Peyer's patch (tissue), 4 donors: ENCODE results near the gene ALG1L2.

Experiments used
- POLR2A ChIP-seq, 2 donors: fragments of 450-650 bp; IDR thresholded peaks; one replicate each; pipeline ENCODE4 v1.5.1; 2017; ENCODE audit warnings: antibody characterized with exemption in 2 of 2, mild to moderate bottlenecking in 2 of 2, moderate library complexity in 2 of 2
- TF ChIP-seq, protein P1 (sequence below), 6 experiments: fragments of 450-650 bp in 4 of 6; fragments of 200-600 bp in 2 of 6; sonication (generic) in 1 of 6; IDR thresholded peaks; one replicate each; pipeline ENCODE4 v1.5.1; 2017 to 2019; ENCODE audit warnings: antibody characterized with exemption in 6 of 6, mild to moderate bottlenecking in 3 of 6, moderate library complexity in 1 of 6

DNA sequence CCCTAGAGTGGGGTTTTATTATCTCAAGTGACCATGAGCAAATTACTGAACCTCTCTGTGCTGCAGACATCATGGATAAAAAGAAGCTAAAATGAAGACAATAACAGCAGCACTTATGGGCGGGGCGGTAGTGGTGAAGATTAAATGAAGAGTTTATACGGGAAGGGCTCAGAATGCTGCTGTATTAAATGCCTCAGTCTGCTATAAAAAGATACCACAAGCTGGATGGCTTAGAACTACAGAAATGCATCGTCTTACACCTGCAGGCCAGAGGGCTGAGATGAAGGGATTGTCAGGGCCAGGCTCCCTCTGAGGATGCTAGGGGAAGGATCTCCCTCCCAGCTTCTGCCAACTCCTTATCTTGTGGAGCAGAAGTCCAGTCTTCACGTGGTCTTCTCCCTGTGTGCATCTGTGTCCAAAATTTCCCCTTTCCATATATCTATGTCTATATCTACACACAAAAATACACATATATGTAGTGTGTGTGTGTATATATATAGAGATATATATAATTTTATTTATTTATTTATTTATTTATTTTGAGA is 2.9 kb downstream of the ALG1L2 start:
- TF ChIP-seq POLR2A (IDR thresholded peaks at IDR 0.05) = no peak
- TF ChIP-seq, protein P1, sequence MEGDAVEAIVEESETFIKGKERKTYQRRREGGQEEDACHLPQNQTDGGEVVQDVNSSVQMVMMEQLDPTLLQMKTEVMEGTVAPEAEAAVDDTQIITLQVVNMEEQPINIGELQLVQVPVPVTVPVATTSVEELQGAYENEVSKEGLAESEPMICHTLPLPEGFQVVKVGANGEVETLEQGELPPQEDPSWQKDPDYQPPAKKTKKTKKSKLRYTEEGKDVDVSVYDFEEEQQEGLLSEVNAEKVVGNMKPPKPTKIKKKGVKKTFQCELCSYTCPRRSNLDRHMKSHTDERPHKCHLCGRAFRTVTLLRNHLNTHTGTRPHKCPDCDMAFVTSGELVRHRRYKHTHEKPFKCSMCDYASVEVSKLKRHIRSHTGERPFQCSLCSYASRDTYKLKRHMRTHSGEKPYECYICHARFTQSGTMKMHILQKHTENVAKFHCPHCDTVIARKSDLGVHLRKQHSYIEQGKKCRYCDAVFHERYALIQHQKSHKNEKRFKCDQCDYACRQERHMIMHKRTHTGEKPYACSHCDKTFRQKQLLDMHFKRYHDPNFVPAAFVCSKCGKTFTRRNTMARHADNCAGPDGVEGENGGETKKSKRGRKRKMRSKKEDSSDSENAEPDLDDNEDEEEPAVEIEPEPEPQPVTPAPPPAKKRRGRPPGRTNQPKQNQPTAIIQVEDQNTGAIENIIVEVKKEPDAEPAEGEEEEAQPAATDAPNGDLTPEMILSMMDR (IDR thresholded peaks at IDR 0.05) = no peak
